AG09309 (cell line): ENCODE data around the gene RAB3D.

Experiments
- DNase-seq: peaks from one replicate; pipeline ENCODE4 v3.0.0-alpha.2; 2010; ENCODE audit warnings: low read depth
- H3K4me3 ChIP-seq: 2 replicates; pipeline ENCODE4 v1.5.1; 2011; ENCODE audit warnings: mild to moderate bottlenecking, low read depth, low read length, moderate library complexity; ENCODE audit not compliant: control insufficient read depth
- CTCF ChIP-seq: IDR thresholded peaks from 2 replicates; pipeline ENCODE4 v1.5.1; 2011; ENCODE audit warnings: mild to moderate bottlenecking, low read depth, low read length, inconsistent platforms; ENCODE audit not compliant: insufficient read depth, control insufficient read depth; ENCODE audit errors: missing control alignments

Gene RAB3D

GRCh38 chr19:11365557-11366117, 26.2 kb upstream of the RAB3D start:
- TF ChIP-seq CTCF = no peak
- no peak overlapping the region for H3K4me3 ChIP-seq
- DNase-seq = no peak

GRCh38 chr19:11364935-11365334, 25.5 kb upstream of the RAB3D start:
- no peak overlapping the region for H3K4me3 ChIP-seq
- TF ChIP-seq CTCF = no peak
- DNase-seq = no peak

- no peak for DNase-seq
- no peak for TF ChIP-seq CTCF
- H3K4me3 ChIP-seq = no peak overlapping the region
These were observed 24.9 kb upstream of the RAB3D start for GRCh38 chr19:11364296-11364904.

- no peak overlapping the region for H3K4me3 ChIP-seq
- no peak for TF ChIP-seq CTCF
- no peak for DNase-seq
These were observed 24.4 kb upstream of the RAB3D start for GRCh38 chr19:11363881-11364280.

GRCh38 chr19:11361771-11362731, 22.6 kb upstream of the RAB3D start:
- H3K4me3 ChIP-seq = no peak overlapping the region
- DNase-seq = no peak
- TF ChIP-seq CTCF = no peak

GRCh38 chr19:11361037-11361770, 21.7 kb upstream of the RAB3D start:
- no peak for DNase-seq
- H3K4me3 ChIP-seq = no peak overlapping the region
- TF ChIP-seq CTCF = no peak
